Heart right ventricle (tissue), 16 donors: Measurements from ENCODE around the gene ZNRD2. TPM values are rescaled to one million over a fixed set of nuclear protein-coding genes. Genes with fewer than 3 reads are reported as not detected.

Source experiments
- ATAC-seq, 8 donors: fragments of 200-7000 bp; cut with Tn5 transposase; one replicate each; pipeline ENCODE4 v1.9.1; 2020; ENCODE audit warnings: mild to moderate bottlenecking in 8 of 8, moderate library complexity in 8 of 8, moderate number of reproducible peaks in 1 of 8
- DNase-seq, 2 donors: peaks; one replicate each; pipeline ENCODE4 v3.0.0-alpha.2; 2020
- H3K27ac ChIP-seq, 10 donors: fragments of 200-600 bp; sonication (generic) in 2 of 10; one replicate each; pipeline versions ENCODE4 v1.5.0 to v1.8.0; 2020 to 2022; ENCODE audit warnings: mild to moderate bottlenecking in 3 of 10
- H3K27me3 ChIP-seq, 7 donors: fragments of 200-600 bp; one replicate each; pipeline ENCODE4 v1.8.0; 2021 to 2022; ENCODE audit warnings: mild to moderate bottlenecking in 2 of 7
- H3K36me3 ChIP-seq, 9 donors: fragments of 200-600 bp; sonication (generic) in 1 of 9; one replicate each; pipeline versions ENCODE4 v1.5.0 to v1.8.0; 2020 to 2022; ENCODE audit warnings: mild to moderate bottlenecking in 2 of 9
- H3K4me1 ChIP-seq, 9 donors: fragments of 200-600 bp; sonication (generic) in 1 of 9; one replicate each; pipeline versions ENCODE4 v1.5.0 to v1.8.0; 2020 to 2022; ENCODE audit warnings: mild to moderate bottlenecking in 4 of 9
- H3K4me3 ChIP-seq, 10 donors: fragments of 200-600 bp; sonication (generic) in 2 of 10; one replicate each; pipeline versions ENCODE4 v1.5.0 to v1.8.0; 2020 to 2022; ENCODE audit warnings: mild to moderate bottlenecking in 7 of 10, moderate library complexity in 2 of 10
- H3K9me3 ChIP-seq, 11 donors: fragments of 200-600 bp in 10 of 11; sonication (generic) in 2 of 11; one replicate each; pipeline versions ENCODE4 v1.5.0 to v1.8.0; 2013 to 2022; ENCODE audit warnings: mild to moderate bottlenecking in 2 of 11, control low read depth in 1 of 11, moderate library complexity in 1 of 11
- WGBS, 2 donors: extraction: QIAGEN DNeasy Blood & Tissue Kit; methylation state at CpG; one replicate each; pipeline ENCODE4 v1.1.7; 2013; ENCODE audit warnings: inconsistent platforms in 1 of 2; 5-methylcytosine and 5-hydroxymethylcytosine counted together
- intact Hi-C, 10 donors: fragments of 100-400 bp; cut with DNase I; formaldehyde crosslinking; loops; one replicate each; pipeline versions ENCODE4 v1.11.1 to v1.14.2; 2022
- polyA plus RNA-seq, 2 donors: library from polyadenylated mRNA; stranded (reverse); fragments of 200-250 nt; gene quantifications; one replicate each; pipeline ENCODE4 v1.2.3, GENCODE V29; 2013
- total RNA-seq, 10 donors: library from RNA; stranded (reverse); fragmentation: NEBNext Ultra II Directional in 3 of 10; extraction: Animal tissue kit (Norgen Biotek cat#: 25700) in 3 of 10; gene quantifications; one replicate each; pipeline versions ENCODE4 v1.2.1 to v1.2.4, GENCODE V29; 2021 to 2023
- TF ChIP-seq, protein P1 (sequence below), 9 donors: fragments of 200-600 bp; sonication (generic) in 2 of 9; IDR thresholded peaks; one replicate each; pipeline versions ENCODE4 v1.5.0 to v1.8.0; 2021 to 2022; ENCODE audit warnings: antibody characterized with exemption in 9 of 9, mild to moderate bottlenecking in 5 of 9, moderate library complexity in 1 of 9
- donor health status: Arrhythmogenic right ventricular cardiomyopathy.
- donor health status: ischemic (EF 13 %, LVEDD 7.1; RV severe dilation, severe dysfunction).
- donor health status: healthy with polysubstance abuse.
- donor health status: DM: no; HTN: yes; CAD: no.
- donor health status: DM: no; HTN: no; CAD: no.
- donor health status: ischemic (EF 25% LVEDD 6.9; RV normal size, moderate dysfunction).
- donor health status: ischemic (EF 25% LVEDD 5.7; RV mildly dilated, moderate dysfunction).
- donor health status: healthy.
- donor health status: DM: yes; HTN: yes; CAD: no.
- donor health status: Ischemic cardiomyopathy.
- donor health status: ischemic (EF 35%, LVEDD 5.7; RV mildly dilated, moderate dysfunction).
- donor health status: nonischemic (EF 11% LVEDD 7.7; RV severe dilation, severe dysfunction).
- donor health status: DM: yes; HTN: yes; CAD: no.
- donor health status: PGD.
- donor health status: ischemic (EF 29% LVEDD 5.4; RV normal size, mild dysfunction).
- donor health status: nonischemic (EF 23%, LVEDD 6.1; RV moderate dilation, normal function).

The ZNRD2 gene
- total and polyA plus RNA-seq, 12 donors: 23.7 to 92.0 (median 27.7) TPM

DNA sequence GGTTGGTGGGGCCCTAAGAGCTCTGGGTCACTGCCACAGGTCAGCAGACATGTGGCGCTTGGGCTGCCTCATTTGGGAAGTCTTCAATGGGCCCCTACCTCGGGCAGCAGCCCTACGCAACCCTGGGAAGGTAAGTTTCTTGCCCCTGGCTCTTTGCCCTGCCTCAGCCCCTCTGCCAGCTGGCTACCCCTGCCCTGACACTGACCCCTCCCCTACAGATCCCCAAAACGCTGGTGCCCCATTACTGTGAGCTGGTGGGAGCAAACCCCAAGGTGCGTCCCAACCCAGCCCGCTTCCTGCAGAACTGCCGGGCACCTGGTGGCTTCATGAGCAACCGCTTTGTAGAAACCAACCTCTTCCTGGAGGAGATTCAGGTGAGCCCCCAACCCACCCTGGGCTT, 43.5 kb upstream of the ZNRD2 start:
- TF ChIP-seq, protein P1, sequence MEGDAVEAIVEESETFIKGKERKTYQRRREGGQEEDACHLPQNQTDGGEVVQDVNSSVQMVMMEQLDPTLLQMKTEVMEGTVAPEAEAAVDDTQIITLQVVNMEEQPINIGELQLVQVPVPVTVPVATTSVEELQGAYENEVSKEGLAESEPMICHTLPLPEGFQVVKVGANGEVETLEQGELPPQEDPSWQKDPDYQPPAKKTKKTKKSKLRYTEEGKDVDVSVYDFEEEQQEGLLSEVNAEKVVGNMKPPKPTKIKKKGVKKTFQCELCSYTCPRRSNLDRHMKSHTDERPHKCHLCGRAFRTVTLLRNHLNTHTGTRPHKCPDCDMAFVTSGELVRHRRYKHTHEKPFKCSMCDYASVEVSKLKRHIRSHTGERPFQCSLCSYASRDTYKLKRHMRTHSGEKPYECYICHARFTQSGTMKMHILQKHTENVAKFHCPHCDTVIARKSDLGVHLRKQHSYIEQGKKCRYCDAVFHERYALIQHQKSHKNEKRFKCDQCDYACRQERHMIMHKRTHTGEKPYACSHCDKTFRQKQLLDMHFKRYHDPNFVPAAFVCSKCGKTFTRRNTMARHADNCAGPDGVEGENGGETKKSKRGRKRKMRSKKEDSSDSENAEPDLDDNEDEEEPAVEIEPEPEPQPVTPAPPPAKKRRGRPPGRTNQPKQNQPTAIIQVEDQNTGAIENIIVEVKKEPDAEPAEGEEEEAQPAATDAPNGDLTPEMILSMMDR (IDR thresholded peaks at IDR 0.05): no peak
- DNase-seq (no peak), ATAC-seq (no peak)
- intact Hi-C loops: no loop called here
- no peaks in the 10 kb centered on the region for H3K9me3 ChIP-seq
- H3K36me3 ChIP-seq: peaks cover 0 to 58% (median 28%) of the 10 kb centered on the region in 9 donors
- peaks cover 9 to 39% (median 24%) of the 10 kb centered on the region in 9 donors for H3K4me1 ChIP-seq
- no peak overlapping the region for H3K4me3 ChIP-seq
- H3K27me3 ChIP-seq: no peaks in the 10 kb centered on the region
- no peak overlapping the region for H3K27ac ChIP-seq
- 92 to 95% methylated on average over 8 of the region's 8 CpGs for WGBS, 2 donors

- intact Hi-C loops: no loop called here
- no peak overlapping the region for H3K27ac ChIP-seq
- no peak overlapping the region for H3K4me3 ChIP-seq
- WGBS, 2 donors: 84% methylated on average over 12 of the region's 12 CpGs
- H3K4me1 ChIP-seq: peaks cover 9 to 28% (median 21%) of the 10 kb centered on the region in 9 donors
- no peaks in the 10 kb centered on the region for H3K9me3 ChIP-seq
- peaks cover 0 to 80% (median 49%) of the 10 kb centered on the region in 9 donors for H3K36me3 ChIP-seq
- H3K27me3 ChIP-seq: no peaks in the 10 kb centered on the region
- TF ChIP-seq, protein P1 (IDR thresholded peaks at IDR 0.05): no peak
- ATAC-seq (no peak), DNase-seq (no peak)
Observed at GRCh38 chr11:65528819-65529350, 41.4 kb upstream of the ZNRD2 start.

DNA sequence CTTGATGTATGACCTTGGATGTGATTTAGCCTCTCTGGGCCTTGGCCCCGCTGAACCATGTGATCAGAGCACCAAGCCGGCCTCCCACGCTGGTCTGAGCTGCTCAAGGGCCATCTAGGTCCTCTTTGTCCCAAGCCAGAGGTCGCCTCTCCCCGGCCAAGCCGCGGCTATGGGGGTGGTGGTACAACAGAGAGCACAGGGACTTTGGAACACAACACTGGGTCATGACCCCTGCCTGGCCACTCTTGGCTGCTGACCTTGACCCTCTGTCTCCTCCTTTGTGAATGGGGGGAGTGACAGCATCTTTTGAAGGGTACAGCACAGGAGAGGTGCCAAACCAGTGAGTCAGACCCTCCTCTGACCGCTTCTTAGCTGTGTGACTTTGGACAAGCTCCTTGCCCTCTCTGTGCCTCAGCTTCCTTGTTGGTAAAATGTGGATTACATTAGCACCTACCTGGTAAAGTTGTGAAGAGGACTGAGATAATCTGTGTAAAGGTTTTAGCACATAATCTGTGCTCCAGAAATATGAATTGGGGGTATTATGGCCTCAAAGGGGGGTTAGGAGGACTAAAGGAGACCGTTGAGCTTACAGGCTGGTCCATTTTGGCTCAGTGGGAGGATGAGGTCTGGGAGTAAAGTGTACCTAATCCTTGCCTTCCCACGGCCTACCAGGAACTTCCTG, 40.7 kb upstream of the ZNRD2 start:
- Histone ChIP-seq H3K4me1 (peaks cover 9 to 21% (median 15%) of the 10 kb centered on the region in 9 donors), H3K4me3 (no peak overlapping the region), H3K27me3 (no peaks in the 10 kb centered on the region), H3K27ac (no peak overlapping the region), H3K9me3 (no peaks in the 10 kb centered on the region), H3K36me3 (peaks cover 0 to 87% (median 49%) of the 10 kb centered on the region in 9 donors)
- ATAC-seq (no peak), DNase-seq (no peak)
- TF ChIP-seq, protein P1 (IDR thresholded peaks at IDR 0.05): no peak
- intact Hi-C loops: loop anchor here in 1 of 10 donors (10.0 kb wide), 1 partner anchor 55 kb away; no protein-coding TSS in a partner anchor
- whole genome bisulfite sequencing, 2 donors: 72 to 83% methylated on average over 10 of the region's 10 CpGs

DNA sequence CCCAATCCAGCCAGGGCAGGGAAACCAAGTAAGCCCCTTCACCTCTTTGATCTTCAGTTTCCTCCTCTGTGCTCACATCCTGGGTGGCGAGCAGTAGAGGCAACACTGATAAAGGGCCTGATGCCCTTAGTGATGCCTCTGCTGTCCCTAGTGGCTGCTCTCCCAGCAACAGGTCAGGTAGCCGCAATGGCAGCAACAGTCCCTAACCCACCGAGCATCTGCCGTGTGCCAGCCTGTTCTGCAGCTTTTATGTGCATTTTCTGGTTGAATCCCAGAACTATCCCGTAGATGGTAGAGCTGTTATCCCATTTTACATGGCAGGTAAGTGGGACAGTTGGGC, 40.1 kb upstream of the ZNRD2 start:
- no peaks in the 10 kb centered on the region for H3K9me3 ChIP-seq
- no peak overlapping the region for H3K27ac ChIP-seq
- WGBS, 2 donors: 81 to 89% methylated on average over 5 of the region's 5 CpGs
- TF ChIP-seq, protein P1 (IDR thresholded peaks at IDR 0.05): peak in 3 of 9 donors; percentile 7 to 15 (median 10)
- no peak for DNase-seq
- H3K4me3 ChIP-seq: no peak overlapping the region
- intact Hi-C loops: loop anchor here in 1 of 10 donors (10.0 kb wide), 1 partner anchor 55 kb away; no protein-coding TSS in a partner anchor
- H3K4me1 ChIP-seq: peaks cover 9 to 21% (median 14%) of the 10 kb centered on the region in 9 donors
- H3K36me3 ChIP-seq: peaks cover 0 to 92% (median 49%) of the 10 kb centered on the region in 9 donors
- no peak for ATAC-seq
- H3K27me3 ChIP-seq: no peaks in the 10 kb centered on the region
